Glutamatergic neuron (in vitro differentiated cells): ENCODE measurements around the gene BEST1. TPM values are rescaled to one million over a fixed set of nuclear protein-coding genes. Genes with fewer than 3 reads are reported as not detected.

Experiments used
- DNase-seq: peaks from one replicate; pipeline ENCODE4 v3.0.0; 2022
- H3K27ac Mint-ChIP-seq: one replicate; pipeline ENCODE4 v1.8.0; 2020; ENCODE audit warnings: mild to moderate bottlenecking, mixed read lengths, inconsistent platforms; ENCODE audit not compliant: unreplicated experiment
- H3K27me3 Mint-ChIP-seq: one replicate; pipeline ENCODE4 v1.8.0; 2020; ENCODE audit warnings: mild to moderate bottlenecking, moderate library complexity, mixed read lengths, inconsistent platforms; ENCODE audit not compliant: unreplicated experiment
- H3K36me3 Mint-ChIP-seq: one replicate; pipeline ENCODE4 v1.8.0; 2020; ENCODE audit warnings: mild to moderate bottlenecking, mixed read lengths, inconsistent platforms; ENCODE audit not compliant: unreplicated experiment
- H3K4me1 Mint-ChIP-seq: one replicate; pipeline ENCODE4 v1.8.0; 2020; ENCODE audit warnings: mild to moderate bottlenecking, low read depth, mixed read lengths, inconsistent platforms; ENCODE audit not compliant: unreplicated experiment
- H3K4me3 Mint-ChIP-seq: one replicate; pipeline ENCODE4 v1.8.0; 2020; ENCODE audit warnings: mild to moderate bottlenecking, mixed read lengths, inconsistent platforms; ENCODE audit not compliant: unreplicated experiment
- H3K9me3 Mint-ChIP-seq: one replicate; pipeline ENCODE4 v1.8.0; 2020; ENCODE audit warnings: mild to moderate bottlenecking, moderate library complexity, mixed read lengths, inconsistent platforms; ENCODE audit not compliant: unreplicated experiment
- total RNA-seq: library from RNA; stranded (reverse); fragmentation: NEBNext Ultra II Directional; extraction: Animal tissue kit (Norgen Biotek cat#: 25700); gene quantifications from one replicate; pipeline ENCODE4 v1.2.1, GENCODE V29; 2021; ENCODE audit not compliant: unreplicated experiment
- TF ChIP-seq, protein P1 (sequence below): fragments of 200-600 bp; sonication (generic); IDR thresholded peaks from one replicate; pipeline ENCODE4 v1.5.0; 2021; ENCODE audit not compliant: partially characterized antibody, unreplicated experiment

BEST1 gene
- total RNA-seq, 1 donor from 2014 or later = 4.6 TPM

DNA sequence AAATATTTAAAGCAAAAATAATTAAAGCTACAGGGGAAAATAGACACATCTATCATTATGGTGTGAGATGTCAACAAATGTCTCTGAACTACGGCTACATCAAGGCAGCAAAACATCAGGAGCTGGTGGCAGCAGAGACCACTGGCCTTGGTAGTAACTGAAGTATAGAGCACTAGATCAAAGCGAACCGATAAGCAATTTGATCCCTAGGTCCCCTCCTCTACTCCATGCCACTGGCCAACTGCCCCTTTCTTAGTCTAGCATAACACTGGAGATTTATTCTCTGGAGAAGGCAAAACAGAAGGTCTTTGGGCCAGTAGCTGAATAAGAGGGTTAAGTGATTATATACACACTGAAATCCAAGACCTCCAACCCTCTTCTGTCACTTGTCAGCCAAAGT lies 19.2 kb upstream of the BEST1 start:
- Mint-ChIP-seq H3K4me3 (no peak overlapping the region), H3K27ac (no peak overlapping the region), H3K27me3 (peaks cover 2% of the 10 kb centered on the region), H3K9me3 (peaks cover 5% of the 10 kb centered on the region), H3K36me3 (peaks cover 8% of the 10 kb centered on the region), H3K4me1 (no peaks in the 10 kb centered on the region)
- TF ChIP-seq, protein P1, sequence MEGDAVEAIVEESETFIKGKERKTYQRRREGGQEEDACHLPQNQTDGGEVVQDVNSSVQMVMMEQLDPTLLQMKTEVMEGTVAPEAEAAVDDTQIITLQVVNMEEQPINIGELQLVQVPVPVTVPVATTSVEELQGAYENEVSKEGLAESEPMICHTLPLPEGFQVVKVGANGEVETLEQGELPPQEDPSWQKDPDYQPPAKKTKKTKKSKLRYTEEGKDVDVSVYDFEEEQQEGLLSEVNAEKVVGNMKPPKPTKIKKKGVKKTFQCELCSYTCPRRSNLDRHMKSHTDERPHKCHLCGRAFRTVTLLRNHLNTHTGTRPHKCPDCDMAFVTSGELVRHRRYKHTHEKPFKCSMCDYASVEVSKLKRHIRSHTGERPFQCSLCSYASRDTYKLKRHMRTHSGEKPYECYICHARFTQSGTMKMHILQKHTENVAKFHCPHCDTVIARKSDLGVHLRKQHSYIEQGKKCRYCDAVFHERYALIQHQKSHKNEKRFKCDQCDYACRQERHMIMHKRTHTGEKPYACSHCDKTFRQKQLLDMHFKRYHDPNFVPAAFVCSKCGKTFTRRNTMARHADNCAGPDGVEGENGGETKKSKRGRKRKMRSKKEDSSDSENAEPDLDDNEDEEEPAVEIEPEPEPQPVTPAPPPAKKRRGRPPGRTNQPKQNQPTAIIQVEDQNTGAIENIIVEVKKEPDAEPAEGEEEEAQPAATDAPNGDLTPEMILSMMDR = no peak
- no peak for DNase-seq

DNA sequence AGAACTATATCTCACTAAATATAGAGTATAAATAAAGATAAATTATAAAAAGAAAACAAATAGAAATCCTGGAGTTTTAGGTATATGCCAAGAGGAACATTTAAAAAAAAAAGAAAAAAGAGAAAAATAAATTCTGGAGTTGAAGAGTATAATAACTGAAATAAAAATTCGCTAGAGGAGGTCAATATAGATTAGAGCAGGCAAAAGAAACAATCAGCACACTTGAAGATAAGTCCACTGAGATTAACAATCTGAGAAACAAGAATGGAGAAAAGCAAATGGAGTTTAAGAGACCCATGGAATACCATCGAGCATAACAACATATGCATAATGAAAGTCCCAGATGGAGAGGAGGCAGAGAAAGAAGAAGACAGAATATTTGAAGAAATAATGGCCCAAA lies 14.3 kb upstream of the BEST1 start:
- Mint-ChIP-seq H3K9me3 (peaks cover 5% of the 10 kb centered on the region), H3K27me3 (peaks cover 2% of the 10 kb centered on the region), H3K27ac (no peak overlapping the region), H3K4me1 (no peaks in the 10 kb centered on the region), H3K36me3 (peaks cover 13% of the 10 kb centered on the region), H3K4me3 (no peak overlapping the region)
- TF ChIP-seq, protein P1 = no peak
- DNase-seq = no peak

DNA sequence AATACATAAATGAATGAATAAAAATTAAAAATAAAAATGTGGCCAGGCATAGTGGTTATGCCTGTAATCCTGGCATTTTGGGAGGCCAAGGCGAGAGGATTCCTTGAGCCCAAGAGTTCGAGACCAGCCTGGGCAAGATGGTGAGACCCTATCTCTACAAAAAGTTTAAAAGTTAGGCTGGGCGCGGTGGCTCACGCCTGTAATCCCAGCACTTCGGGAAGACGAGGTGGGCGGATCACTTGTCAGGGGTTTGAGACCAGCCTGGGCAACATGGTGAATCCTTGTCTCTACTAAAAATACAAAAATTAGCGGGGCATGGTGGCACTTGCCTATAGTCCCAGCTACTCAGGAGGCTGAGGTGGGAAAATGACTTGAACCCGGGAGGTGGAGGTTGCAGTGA lies 9.7 kb upstream of the BEST1 start:
- Mint-ChIP-seq H3K27ac (no peak overlapping the region), H3K4me1 (no peaks in the 10 kb centered on the region), H3K4me3 (no peak overlapping the region), H3K27me3 (peaks cover 1% of the 10 kb centered on the region), H3K36me3 (peaks cover 7% of the 10 kb centered on the region), H3K9me3 (peaks cover 2% of the 10 kb centered on the region)
- DNase-seq = no peak
- TF ChIP-seq, protein P1 = no peak

DNA sequence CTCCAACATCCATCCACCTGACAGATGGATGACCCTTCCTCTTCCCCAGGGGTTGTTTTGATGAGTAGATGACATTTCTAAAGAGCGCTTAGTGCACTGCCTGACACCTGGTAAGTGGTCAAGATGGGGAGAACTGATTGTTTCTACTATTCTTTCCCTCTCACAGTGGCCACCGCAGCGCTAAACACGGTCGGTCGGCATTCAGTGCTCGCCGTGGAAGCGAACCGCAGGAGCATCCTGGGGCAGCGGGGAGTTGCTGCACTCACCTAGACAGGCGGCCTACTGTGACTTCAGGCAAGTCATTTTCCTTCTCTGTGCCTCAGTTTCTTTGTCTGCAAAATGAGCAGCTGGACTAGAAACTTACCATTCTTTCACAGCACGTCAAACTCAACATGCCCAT lies 5.0 kb upstream of the BEST1 start:
- TF ChIP-seq, protein P1 = no peak
- Mint-ChIP-seq H3K4me3 (no peak overlapping the region), H3K36me3 (no peaks in the 10 kb centered on the region), H3K9me3 (peaks cover 1% of the 10 kb centered on the region), H3K4me1 (peaks cover 16% of the 10 kb centered on the region), H3K27me3 (peaks cover 1% of the 10 kb centered on the region), H3K27ac (no peak overlapping the region)
- DNase-seq = no peak

DNA sequence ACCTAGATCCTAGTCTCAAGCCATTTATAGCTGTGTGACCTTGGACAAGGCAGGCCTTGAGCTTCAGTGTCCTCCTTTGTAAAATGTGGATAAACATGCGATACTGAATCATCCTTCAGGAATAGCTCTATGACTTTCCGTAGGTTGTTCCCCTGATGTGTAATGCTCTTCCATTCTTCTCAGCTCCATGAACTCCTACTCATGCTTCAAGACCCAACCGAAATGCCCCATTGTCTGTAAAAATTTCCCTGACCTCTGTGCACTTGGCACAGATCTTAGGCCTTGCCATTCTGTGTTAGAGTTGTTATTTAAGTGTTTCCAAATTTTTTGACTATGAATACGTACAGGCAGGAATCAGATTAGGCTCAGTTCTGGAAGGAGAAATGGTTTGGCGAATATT lies 3.3 kb upstream of the BEST1 start:
- H3K27ac Mint-ChIP-seq = no peak overlapping the region
- TF ChIP-seq, protein P1 = no peak
- H3K4me1 Mint-ChIP-seq = peaks cover 16% of the 10 kb centered on the region
- H3K9me3 Mint-ChIP-seq = peaks cover 1% of the 10 kb centered on the region
- peaks cover 6% of the 10 kb centered on the region for H3K27me3 Mint-ChIP-seq
- DNase-seq = no peak
- no peaks in the 10 kb centered on the region for H3K36me3 Mint-ChIP-seq
- no peak overlapping the region for H3K4me3 Mint-ChIP-seq
